DMS153 treated with DMSO at 0.1 percent for 48 hours (cell line): ENCODE results near the gene DQX1.
A peak's percentile ranks its signal among the peaks of the same experiment; 100 is the strongest.

Experiments used
- DNase-seq: peaks from one replicate; lab custom pipeline; 2025; ENCODE audit not compliant: unreplicated experiment; lab: John Stamatoyannopoulos, UW

Gene DQX1

GRCh38 chr2:74554820-74555531 lies 28.9 kb upstream of the DQX1 start:
- DNase-seq, result peak; percentile 63

- DNase-seq, result peak; percentile 43
These were observed 28.1 kb upstream of the DQX1 start, which contains the start of the genes DOK1 and LOXL3 for GRCh38 chr2:74553892-74554819. TSS of gene DOK1 (plus strand) at chr2:74554720. CDS start at chr2:74554755, 35 bp downstream. TSS of gene LOXL3 (minus strand) at chr2:74553942. CDS start at chr2:74552634, 1,308 bp downstream.

- DNase-seq, result no peak
These were observed 27.1 kb upstream of the DQX1 start for GRCh38 chr2:74552914-74553811.

GRCh38 chr2:74551942-74552913 lies 26.2 kb upstream of the DQX1 start:
- DNase-seq, result no peak

- no peak for DNase-seq
These were observed 25.5 kb upstream of the DQX1 start for GRCh38 chr2:74551530-74551929.

GRCh38 chr2:74550231-74550630 lies 24.2 kb upstream of the DQX1 start:
- no peak for DNase-seq

DNA sequence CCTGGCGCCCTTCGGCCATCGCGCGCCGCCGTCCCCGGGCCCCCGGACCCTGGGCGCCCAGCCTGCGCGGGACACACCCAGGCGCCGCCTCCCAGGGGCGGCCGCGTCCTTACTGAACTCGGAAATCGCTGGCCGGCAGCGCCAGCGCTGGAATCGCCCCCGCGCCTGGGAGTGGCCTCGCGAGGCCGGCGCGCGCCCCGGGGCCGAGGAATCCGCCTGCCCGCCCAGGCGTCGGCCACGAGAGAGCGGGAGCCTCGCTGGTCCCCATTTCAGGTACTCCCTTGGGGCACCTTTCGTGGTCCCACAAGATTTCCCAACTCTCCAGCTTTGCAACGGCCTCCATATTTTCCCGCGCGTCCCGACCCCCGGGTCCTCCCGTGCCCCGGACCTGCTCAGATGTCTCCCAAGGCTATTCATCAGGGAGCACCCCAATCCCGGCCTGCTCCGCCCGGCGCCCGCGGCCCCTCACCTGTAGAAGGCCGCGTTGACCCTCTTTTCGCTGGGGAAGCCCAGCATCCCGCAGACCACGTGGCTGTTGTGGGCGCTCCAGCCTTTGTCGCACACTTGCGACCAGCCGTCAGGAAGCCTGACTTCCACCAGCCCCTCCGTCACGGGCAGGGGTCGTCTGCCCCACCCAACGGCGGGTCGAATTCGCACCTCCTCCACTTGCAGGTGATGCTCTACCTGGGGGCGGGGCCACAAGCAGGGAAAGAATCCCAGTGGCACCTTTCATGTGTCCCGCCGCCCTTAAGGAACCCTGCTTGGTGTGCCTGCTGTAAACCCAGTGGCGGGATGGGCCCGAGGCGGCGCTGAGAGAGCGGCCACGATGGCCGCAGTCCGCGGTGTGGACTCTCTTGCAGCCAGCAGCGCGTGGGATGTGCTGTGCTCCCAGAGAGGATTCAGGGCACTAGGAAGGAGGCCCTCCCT lies 23.1 kb upstream of the DQX1 start:
- DNase-seq, result no peak

GRCh38 chr2:74548285-74548899 lies 22.4 kb upstream of the DQX1 start:
- DNase-seq, result no peak

- no peak for DNase-seq
These were observed 20.0 kb upstream of the DQX1 start for GRCh38 chr2:74546004-74546403.

DNA sequence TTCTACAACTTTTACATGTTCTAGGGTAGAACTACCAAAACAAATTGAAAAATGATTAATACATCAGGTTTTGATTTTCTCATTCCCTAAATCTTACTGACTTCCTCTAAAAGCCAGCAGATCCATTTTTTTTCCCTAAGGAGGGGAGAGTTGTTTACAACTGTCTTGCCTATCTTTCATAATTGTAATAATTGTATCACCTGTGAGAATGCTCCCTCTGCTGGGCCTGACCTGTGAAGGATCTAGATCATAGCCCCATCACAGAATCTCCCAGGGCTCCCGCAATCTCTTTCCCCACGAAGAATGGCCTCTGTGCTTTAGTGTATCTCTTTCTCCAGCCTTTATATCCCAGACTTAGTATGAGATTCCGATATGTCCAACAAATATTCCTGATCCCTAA lies 18.6 kb upstream of the DQX1 start:
- no peak for DNase-seq

DNA sequence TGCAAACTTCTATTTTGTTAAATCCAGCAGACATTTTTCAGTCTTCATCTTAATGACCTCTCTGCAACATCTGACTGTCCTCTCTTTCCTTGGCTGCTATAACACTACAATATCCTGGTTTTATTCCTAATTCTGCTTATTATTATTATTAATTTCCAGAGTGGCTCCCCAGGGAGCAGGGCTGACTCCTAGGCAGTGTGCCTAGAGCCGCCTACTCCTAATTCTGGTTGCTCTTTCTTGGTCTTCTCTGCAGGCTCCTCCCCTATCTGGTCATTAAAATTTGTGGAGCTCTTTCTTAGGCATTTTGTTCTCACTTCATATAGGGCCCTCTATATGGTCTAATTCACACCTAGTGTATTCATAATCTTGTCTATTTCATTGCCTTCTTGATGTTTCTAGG lies 16.9 kb upstream of the DQX1 start:
- no peak for DNase-seq

- DNase-seq, result no peak
These were observed 14.3 kb upstream of the DQX1 start for GRCh38 chr2:74540291-74540690.

DNA sequence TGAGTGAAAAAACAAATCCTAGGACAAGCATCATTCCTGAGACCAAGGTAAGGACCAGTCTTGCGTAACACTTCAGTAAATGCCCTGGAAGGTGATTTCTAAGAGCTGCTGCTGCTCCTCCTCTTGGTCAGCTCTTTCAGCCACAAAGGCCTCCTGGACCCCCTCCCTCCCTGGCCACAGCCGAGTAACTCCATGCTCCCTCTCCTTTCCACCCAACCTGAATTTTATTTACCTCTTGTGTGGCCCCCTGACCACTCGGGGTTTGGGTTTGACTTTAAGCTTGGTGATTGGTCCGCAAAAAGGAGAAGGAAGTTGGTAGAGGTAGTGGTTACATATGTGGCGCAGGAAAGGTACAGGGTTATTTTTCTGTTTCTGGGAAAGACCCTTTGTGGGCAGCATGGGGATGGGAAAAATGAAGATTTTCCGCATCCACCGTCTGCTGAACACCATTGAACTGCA lies 12.9 kb upstream of the DQX1 start:
- no peak for DNase-seq

- no peak for DNase-seq
These were observed 11.1 kb upstream of the DQX1 start for GRCh38 chr2:74537140-74537539.

DNA sequence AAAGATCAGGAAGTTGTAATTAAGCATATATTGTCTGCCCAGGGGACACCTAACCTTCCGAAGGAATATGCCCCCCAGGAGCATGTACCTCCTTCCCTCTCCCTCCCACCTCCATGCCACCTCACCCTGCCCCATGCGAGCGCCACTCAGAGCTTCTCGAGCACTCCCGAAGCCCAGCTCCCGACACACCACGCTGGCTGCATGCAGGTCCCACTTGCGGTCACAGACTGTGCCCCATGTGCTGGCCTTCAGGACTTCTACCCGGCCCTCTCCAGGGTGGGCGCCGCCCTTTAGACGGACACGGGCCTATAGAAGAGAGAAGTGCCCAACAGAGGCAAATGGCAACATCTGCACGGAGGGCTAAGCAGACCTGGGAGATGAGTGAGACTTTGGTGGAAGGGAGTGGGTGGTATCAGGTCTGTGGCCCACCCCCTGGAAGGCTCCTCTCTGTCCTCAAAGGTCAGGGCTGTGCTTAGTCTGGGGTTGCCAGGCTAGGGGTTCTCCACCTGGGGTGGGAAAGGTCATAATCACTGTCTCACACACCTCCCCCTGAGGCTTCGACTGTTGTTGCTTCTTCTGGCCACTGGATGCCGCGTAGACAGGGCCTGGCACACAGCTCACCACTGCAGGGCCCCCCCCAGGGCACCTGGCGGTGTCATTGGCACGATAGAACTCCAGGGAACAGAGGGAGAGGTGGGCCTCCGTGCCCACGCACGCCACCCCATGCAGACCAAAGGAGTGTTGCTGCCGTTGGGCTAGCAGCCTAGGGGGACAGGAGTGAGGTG lies 10.3 kb upstream of the DQX1 start:
- DNase-seq, result no peak

GRCh38 chr2:74535440-74535965 lies 9.5 kb upstream of the DQX1 start:
- DNase-seq, result no peak

- no peak for DNase-seq
These were observed 8.4 kb upstream of the DQX1 start for GRCh38 chr2:74534411-74534810.
